COR-L47 (cell line): ENCODE results near the gene CTIF.

Experiments used
- DNase-seq: peaks from one replicate; lab custom pipeline; 2025; lab: John Stamatoyannopoulos, UW

CTIF gene

GRCh38 chr18:48789259-48789812 lies 250.5 kb downstream of the CTIF start:
- DNase-seq = no peak

- DNase-seq = no peak
Observed at GRCh38 chr18:48790226-48790863, 251.5 kb downstream of the CTIF start.

- no peak for DNase-seq
Observed at GRCh38 chr18:48790869-48791635, 252.2 kb downstream of the CTIF start.

- DNase-seq = no peak
Observed at GRCh38 chr18:48791636-48792105, 252.8 kb downstream of the CTIF start.

- no peak for DNase-seq
Observed at GRCh38 chr18:48792141-48792540, 253.3 kb downstream of the CTIF start.

- DNase-seq = no peak
Observed at GRCh38 chr18:48792611-48793380, 254.0 kb downstream of the CTIF start.

- DNase-seq = no peak
Observed at GRCh38 chr18:48794251-48794970, 255.6 kb downstream of the CTIF start.

GRCh38 chr18:48795696-48796095 lies 256.9 kb downstream of the CTIF start:
- no peak for DNase-seq

GRCh38 chr18:48796491-48797205 lies 257.8 kb downstream of the CTIF start:
- no peak for DNase-seq

- no peak for DNase-seq
Observed at GRCh38 chr18:48797841-48798255, 259.0 kb downstream of the CTIF start.

GRCh38 chr18:48798334-48799245 lies 259.8 kb downstream of the CTIF start:
- no peak for DNase-seq

- DNase-seq = no peak
Observed at GRCh38 chr18:48799724-48800315, 261.0 kb downstream of the CTIF start.

- no peak for DNase-seq
Observed at GRCh38 chr18:48800466-48800865, 261.6 kb downstream of the CTIF start.

- no peak for DNase-seq
Observed at GRCh38 chr18:48800876-48801727, 262.3 kb downstream of the CTIF start.

GRCh38 chr18:48801728-48802542 lies 263.1 kb downstream of the CTIF start:
- DNase-seq = no peak

- DNase-seq = no peak
Observed at GRCh38 chr18:48802543-48803290, 263.9 kb downstream of the CTIF start.

GRCh38 chr18:48803518-48803917 lies 264.7 kb downstream of the CTIF start:
- no peak for DNase-seq
